CD4-positive, alpha-beta T cell treated with Interferon gamma for 1 hour (primary cell): ENCODE data around the gene CDYL2.
"Not testable (repeated sequence)": the region's sequence is repeated elsewhere in the genome, so short reads cannot be mapped to it uniquely, and the experiment has no call there.

Experiments
- DNase-seq: peaks from one replicate; pipeline ENCODE4 v3.0.0-alpha.2; 2020

CDYL2 gene

DNA sequence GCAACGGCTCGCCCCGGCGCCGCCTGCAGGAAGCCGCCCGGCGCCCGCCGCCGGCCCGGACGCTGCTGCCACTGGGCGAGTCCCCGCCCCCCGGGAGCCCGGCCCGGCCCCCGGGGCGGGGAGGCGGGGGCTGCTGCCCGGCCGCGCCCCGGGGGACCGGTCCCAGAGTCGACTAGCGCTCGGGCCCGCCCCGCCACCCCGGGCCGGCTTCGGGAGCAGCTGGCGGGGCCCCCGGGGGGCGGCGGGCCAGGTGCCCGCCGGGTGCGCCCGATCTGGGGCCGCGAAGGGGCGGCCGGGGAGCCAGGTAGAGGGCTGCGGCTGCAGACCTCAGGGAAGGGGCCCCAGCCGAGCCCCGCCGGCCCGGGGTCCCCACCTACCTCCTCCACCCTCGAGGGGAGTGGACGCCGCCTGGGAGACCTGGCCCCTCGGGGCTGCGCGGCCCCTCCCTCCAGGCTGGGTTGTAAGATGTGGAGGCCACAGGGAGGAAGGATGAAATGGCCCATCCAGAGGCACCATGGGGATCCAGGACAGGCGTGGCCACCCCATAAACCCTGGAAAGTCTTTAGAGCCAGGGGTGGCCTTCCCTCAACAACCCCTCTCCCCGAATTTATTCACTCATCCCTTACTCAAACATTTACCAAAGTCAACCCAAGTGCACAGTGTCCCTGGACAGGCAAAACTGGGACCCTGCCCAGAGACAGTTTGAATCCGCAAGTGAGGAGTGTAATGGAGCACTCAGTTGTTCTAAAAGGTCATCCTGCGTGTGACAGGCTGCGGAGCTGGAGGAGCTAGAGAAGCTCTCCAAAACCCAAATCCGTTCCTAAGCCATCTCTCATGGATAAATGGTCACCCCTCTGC, at the start of gene CDYL2:
Gene CDYL2 (minus strand): TSS at position 73 of the 858 bp plus-strand sequence. CDS start 425 bp downstream, outside the sequence.
- DNase-seq: peak; percentile 36

GRCh38 chr16:80852261-80852872, 48.0 kb upstream of the CDYL2 start:
- no peak for DNase-seq

DNA sequence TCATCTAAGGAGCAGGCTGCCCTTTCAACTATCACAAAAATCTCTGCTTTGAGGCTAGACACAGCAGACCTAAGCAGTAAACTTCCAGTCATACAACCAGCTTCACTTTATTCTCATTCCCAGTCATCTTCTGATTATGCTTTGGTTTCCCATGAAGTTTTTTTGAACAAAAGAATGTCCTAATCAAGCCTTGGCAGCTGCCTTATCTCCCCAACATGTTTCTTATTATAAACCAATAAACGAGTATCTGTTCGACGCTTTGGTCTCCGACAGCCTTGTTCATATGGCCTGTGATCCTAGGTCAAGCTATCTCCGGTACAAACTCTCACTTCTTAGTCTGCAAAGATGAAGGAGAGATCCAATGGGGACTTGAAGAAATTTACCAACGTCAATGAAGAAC, 47.4 kb upstream of the CDYL2 start:
- no peak for DNase-seq

DNA sequence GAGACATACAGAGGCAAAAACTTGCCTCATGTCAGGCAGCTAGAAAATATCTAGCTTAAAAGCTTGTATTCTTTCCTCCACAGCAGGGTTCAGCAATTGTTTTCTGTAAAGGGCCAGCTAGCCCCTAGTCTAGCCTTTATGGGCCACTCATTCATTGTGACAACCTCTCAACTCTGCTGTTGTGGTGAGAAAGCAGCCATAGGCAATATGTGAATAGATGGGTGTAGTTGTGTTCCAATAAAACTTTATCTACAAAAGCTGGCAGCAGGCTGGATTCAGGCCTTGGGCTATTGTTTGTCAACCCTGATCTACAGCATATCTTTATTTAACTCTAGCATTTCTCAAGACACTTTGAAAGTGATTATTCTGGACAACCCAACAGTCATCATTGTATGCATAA, 46.4 kb upstream of the CDYL2 start:
- no peak for DNase-seq

- DNase-seq: no peak
Observed at GRCh38 chr16:80848862-80849261, 44.5 kb upstream of the CDYL2 start.

DNA sequence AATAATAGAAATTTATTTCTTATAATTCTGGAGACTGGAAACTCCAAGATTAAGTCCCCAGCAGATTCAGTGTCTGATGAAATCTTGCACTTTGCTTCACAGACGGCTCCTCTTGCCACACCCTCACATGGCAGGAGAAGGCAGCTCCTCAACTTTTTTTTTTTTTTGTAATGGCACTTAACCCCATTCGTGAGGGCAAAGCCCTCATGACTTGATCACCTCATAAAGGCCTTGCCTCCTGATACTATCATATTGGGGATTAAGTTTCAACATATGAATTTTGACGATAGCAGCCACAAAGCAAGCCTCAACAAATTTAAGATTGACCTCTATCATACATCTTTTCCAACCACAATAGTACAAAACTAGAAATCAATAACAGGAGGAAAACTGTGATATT, 42.3 kb upstream of the CDYL2 start:
- no peak for DNase-seq

DNA sequence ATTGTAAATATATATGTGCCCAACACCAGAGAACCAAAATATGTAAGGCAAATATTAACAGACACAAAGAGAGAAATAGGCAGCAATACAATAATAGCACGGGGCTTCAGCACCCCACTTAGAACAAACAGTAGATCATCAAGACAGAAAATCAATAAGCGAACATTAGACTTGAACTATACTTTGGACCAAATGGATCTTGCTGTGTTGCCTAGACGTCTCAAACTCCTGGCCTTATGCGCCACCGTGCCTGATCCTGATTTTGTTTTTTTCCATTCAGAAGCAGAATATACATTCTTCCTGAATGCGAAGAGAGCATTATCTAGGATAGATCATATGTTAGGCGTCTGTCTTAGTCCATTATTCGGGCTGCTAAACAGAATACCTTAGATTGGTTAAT, 41.9 kb upstream of the CDYL2 start:
- no peak for DNase-seq

DNA sequence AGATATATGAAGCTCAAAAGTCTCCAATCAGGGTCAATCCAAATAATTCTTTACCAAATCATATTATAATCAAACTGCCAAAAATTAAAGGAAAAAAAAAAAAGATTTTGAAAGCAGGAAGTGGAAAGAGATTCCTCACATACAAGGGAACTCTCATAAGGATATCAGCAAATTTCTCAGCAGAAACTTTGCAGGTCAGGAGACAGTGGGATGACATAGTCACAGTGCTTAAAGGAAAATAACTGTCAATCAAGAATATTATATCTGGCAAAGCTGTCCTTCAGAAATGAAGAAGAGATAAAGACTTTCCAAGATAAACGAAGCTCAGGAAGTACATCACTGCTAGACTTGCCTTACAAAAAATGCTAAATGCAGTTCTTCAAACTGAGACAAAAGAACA, 40.0 kb upstream of the CDYL2 start:
- no peak for DNase-seq

DNA sequence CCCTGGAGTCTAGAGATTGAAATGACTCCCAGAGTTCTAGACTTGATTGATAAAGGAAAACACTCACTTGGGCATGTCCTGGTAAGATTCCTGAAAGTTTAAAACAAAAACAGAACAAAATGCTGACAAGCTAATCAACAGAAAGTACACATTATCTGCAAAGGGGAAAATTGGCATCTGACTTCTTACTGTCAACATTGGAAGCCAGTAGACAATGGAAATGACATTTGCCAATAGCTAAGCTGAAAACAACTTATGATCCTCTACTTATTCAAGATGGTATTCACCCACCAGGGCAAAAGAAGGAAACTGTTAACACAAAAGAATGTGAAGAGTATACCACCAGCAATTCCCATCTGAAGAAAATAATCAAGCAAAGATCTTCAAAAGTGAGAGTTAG, 36.8 kb upstream of the CDYL2 start:
- DNase-seq: no peak

GRCh38 chr16:80837533-80838147, 33.2 kb upstream of the CDYL2 start:
- DNase-seq: no peak

DNA sequence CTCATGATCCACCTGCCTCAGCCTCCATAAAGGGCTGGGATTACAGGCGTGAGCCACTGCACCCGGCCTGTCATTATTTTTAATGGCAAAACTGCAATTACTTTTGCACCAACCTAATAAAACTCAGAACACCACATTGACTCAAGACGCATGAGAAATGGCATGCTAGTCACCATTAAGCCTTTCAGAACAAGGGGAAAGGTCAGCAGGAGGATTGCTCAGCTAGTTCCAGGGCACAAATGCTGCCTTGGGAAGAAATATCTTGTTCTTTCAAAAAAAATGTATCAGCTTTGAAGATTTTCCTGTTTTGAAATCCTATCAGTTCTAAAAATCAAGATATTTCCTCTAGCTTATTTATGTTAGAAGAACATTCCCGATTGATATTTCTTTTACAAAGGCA, 32.4 kb upstream of the CDYL2 start:
- no peak for DNase-seq

GRCh38 chr16:80836202-80836601, 31.8 kb upstream of the CDYL2 start:
- no peak for DNase-seq

DNA sequence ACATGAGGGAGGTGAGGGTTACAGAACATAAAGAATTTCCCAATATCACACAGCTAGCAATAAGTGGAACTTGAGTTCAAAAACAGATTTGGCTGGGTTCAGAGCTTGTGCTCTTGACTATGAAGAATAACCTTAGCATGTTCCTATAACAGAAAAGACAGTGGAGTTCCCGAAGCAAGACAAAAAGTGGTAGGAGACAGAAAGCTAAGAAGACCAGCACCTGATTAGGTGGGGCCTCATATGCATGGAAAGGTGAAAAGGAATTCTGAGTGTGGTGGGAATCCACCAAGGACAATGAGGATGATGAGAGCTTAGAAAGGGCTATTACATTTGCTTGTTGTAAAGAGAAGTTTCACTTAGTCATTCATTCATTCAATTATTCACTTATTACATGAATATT, 26.6 kb upstream of the CDYL2 start:
- no peak for DNase-seq

- no peak for DNase-seq
Observed at GRCh38 chr16:80828495-80828894, 24.1 kb upstream of the CDYL2 start.

DNA sequence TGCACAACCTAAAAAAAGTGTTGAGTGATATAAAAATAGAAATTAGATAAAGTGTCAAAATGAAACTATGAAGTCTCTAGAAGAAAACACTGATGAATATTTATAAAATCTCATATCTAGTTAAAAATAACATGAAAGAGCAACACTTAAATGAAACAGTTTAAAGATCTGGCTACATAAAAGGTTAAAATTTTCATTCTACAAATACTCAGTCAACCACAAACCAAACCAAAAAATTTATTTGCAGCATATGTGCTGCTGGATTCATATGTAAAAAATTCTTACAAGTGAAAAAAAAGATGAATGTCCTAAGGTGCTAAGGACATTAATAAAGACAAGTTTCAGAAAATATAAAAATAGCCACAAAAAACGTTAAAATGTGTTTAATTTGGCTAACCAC, 22.6 kb upstream of the CDYL2 start:
- no peak for DNase-seq

DNA sequence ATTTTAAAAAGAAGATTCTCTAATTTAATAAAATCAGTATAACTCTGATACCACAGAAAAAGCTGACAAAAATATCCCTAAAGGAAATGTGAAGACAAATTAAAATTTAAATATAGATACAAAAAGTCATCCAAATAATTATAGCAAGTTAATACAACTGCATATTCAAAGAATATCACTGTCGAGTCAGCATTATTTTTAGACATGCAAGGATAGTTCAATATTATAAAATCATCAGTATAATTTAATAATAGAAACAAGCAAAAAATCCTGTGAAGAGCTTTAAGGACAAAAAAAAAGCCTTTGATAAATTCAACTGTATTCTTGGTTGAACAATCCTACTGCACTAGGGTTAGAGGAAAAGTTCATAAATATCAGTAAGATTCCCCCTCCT, 21.0 kb upstream of the CDYL2 start:
- DNase-seq: no peak

DNA sequence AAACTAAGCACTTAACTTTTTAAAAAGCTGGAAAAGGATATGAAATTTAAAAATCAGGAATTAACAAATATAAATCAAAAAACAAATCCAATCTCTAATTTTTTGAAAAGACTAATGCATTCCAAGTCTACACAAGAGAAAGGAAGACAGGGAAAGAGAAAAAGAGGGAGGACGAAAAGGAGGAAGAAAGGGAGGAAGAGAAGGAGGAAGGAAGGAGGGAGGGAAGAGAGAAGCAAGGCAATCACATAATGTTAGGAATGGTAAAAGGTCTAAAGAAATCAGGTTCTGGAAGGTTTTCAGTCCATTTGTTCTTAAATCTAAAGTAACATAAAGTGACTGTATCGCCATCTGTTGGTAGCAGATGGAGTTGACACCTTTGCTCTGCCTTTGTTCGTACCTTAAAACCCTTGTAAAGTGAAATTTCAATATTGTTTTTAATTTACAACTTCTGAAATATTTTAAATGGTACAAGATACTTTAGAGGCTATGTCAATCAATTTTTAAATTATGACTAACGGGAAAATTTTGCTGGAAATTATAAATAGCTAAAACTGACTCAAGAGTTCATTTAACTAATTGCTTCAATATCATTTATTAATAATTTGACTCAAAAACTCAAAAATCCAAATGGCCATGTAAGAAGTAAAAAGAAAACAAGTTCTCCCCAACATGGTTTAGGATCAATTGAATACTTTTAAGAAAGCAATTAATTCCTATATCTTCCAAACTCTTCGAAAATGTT, 20.4 kb upstream of the CDYL2 start:
- DNase-seq: peak; percentile 5

GRCh38 chr16:80819988-80820387, 15.6 kb upstream of the CDYL2 start:
- no peak for DNase-seq

DNA sequence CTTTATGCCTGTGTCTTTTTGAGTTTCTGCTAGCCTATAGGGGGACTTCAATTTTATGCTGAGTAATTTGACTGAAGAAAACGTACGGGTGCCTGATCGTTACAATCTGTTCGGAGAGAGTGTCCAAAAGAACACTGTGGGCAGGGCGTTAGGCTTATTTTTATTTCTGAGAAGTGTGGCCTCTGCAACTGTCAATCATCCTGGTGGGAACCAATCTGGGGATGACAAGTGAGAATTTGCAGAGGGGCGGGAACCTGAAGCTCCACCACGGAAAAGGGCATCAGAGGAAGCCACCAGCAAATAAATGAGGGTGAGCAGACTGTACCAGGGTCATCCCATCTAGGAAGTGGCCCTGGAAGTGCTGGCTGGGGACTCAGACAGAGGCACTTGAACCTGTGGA, 12.0 kb upstream of the CDYL2 start:
- DNase-seq: no peak

DNA sequence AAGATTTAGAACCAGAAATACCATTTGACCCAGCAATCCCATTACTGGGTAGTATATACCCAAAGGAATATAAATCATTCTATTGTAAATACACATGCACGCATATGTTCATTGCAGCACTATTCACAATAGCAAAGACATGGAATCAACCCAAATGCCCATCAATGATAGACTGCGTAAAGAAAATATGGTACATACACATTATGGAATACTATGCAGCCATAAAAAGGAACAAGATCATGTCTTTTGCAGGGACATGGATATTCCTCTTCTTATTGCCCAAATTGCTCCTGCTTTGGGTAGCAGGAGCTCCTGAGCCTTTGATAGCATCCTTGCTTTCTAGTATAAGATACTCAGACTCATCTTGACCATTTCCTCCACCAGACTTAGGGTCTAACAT, 10.9 kb upstream of the CDYL2 start:
- not testable (repeated sequence) for DNase-seq

DNA sequence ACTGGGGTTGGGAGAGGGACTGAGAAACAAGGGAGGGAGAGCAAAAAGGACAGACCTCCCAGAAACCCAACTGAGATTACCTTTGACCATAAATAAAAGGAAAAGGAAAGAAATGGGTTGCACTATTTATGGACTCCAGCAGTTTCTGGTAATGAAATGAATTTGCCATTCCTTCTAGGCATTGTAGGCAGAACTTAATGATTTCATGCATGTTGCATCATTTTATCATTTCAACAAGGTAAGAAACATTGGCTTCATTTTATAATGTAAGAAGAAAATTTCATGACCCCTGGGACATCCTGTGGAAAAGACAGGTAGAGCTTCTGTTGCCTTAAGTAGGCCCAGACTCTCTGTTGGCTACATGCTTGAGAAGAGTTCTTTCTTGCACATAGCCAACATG, 8.2 kb upstream of the CDYL2 start:
- DNase-seq: no peak

GRCh38 chr16:80809366-80809765, 5.0 kb upstream of the CDYL2 start:
- no peak for DNase-seq

- DNase-seq: no peak
Observed at GRCh38 chr16:80807906-80808305, 3.5 kb upstream of the CDYL2 start.
